Ectodermal cell (in vitro differentiated cells): ENCODE data around the gene SMIM8.

Source experiments
- H3K27ac ChIP-seq: 2 replicates; pipeline ENCODE4 v1.7.0; 2013; ENCODE audit warnings: mild to moderate bottlenecking, low read depth, low read length; ENCODE audit not compliant: insufficient read depth, poor library complexity, severe bottlenecking
- H3K27me3 ChIP-seq: 2 replicates; pipeline ENCODE4 v1.7.0; 2013; ENCODE audit warnings: mild to moderate bottlenecking, low read length; ENCODE audit not compliant: insufficient read depth, control insufficient read depth, poor library complexity, severe bottlenecking
- H3K36me3 ChIP-seq: one replicate; pipeline ENCODE4 v1.7.0; 2013; ENCODE audit warnings: low read length; ENCODE audit not compliant: control insufficient read depth, insufficient read depth
- H3K4me1 ChIP-seq: one replicate; pipeline ENCODE4 v1.7.0; 2013; ENCODE audit warnings: low read length; ENCODE audit not compliant: control insufficient read depth, insufficient read depth
- H3K4me3 ChIP-seq: 2 replicates; pipeline ENCODE4 v1.7.0; 2013; ENCODE audit warnings: low read depth, low read length, control low read depth; ENCODE audit not compliant: insufficient read depth
- H3K9me3 ChIP-seq: 2 replicates; pipeline ENCODE4 v1.7.0; 2013; ENCODE audit warnings: mild to moderate bottlenecking, low read length, moderate library complexity; ENCODE audit not compliant: control insufficient read depth
- WGBS, 2 experiments: methylation state at CpG; one replicate each; pipeline ENCODE4 v1.1.7; 2013; ENCODE audit warnings: missing lambda C conversion rate in 2 of 2; 5-methylcytosine and 5-hydroxymethylcytosine counted together

Gene SMIM8

DNA sequence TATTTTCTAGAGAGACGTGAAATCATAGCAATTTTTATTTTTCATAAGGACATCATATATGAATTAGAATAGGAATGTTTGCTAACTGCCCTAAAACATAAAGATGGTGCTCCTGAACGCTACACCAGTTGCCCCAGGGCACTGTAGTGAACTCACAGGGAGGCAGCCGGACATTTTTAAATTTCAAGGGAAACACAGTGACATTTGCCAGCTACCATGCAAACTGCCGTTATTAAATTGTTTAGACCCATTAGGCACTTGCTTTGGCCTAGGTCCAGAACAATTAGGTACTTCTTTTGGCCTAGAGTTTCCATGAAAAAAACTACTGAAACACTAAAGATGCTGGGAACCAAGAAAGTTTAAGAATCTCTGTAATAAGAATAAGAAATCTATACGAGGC, 60.5 kb downstream of the SMIM8 start:
- H3K36me3 ChIP-seq = no peaks in the 10 kb centered on the region
- no peaks in the 10 kb centered on the region for H3K27me3 ChIP-seq
- WGBS, 2 experiments = 96 to 98% methylated on average over 4 to 5 of the region's 5 CpGs
- H3K9me3 ChIP-seq = no peaks in the 10 kb centered on the region
- no peaks in the 10 kb centered on the region for H3K4me1 ChIP-seq
- H3K4me3 ChIP-seq = no peak overlapping the region
- no peak overlapping the region for H3K27ac ChIP-seq

DNA sequence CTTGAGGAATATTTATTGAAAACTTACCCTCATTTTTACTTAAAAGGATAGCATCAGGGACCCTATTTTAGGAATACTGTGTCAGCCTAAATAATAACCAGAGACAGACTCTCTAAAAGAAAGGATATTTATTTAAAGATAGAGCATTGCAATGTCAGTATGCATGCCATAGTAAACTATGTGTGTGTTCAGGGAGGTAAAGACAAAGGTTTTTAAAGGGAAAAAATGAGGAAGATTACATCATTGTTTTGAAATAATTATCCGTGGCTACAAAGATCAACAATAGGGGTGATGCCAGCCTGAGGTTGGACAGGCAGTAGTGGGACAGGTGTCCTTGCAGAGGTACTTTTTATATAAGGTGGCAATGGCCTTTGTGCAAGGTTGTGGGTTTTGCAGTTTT, 61.6 kb downstream of the SMIM8 start:
- H3K9me3 ChIP-seq = no peaks in the 10 kb centered on the region
- H3K4me3 ChIP-seq = no peak overlapping the region
- H3K36me3 ChIP-seq = no peaks in the 10 kb centered on the region
- H3K27ac ChIP-seq = no peak overlapping the region
- 88 to 92% methylated on average over 1 of the region's 1 CpG for WGBS, 2 experiments
- no peaks in the 10 kb centered on the region for H3K4me1 ChIP-seq
- H3K27me3 ChIP-seq = no peaks in the 10 kb centered on the region

GRCh38 chr6:87384449-87384848, 62.1 kb downstream of the SMIM8 start:
- Histone ChIP-seq H3K4me1 (no peaks in the 10 kb centered on the region), H3K27me3 (no peaks in the 10 kb centered on the region), H3K36me3 (no peaks in the 10 kb centered on the region), H3K9me3 (no peaks in the 10 kb centered on the region), H3K4me3 (no peak overlapping the region), H3K27ac (no peak overlapping the region)
- 79 to 94% methylated on average over 3 of the region's 3 CpGs for WGBS, 2 experiments

GRCh38 chr6:87391334-87391733, 68.9 kb downstream of the SMIM8 start:
- H3K4me1 ChIP-seq = no peaks in the 10 kb centered on the region
- H3K4me3 ChIP-seq = no peak overlapping the region
- no peaks in the 10 kb centered on the region for H3K27me3 ChIP-seq
- no peaks in the 10 kb centered on the region for H3K36me3 ChIP-seq
- H3K9me3 ChIP-seq = no peaks in the 10 kb centered on the region
- 61 to 63% methylated on average over 3 of the region's 3 CpGs for WGBS, 2 experiments
- no peak overlapping the region for H3K27ac ChIP-seq
